Lower lobe of right lung (tissue), 2 donors: ENCODE results near the gene MRPS7. TPM values are rescaled to one million over a fixed set of nuclear protein-coding genes. Genes with fewer than 3 reads are reported as not detected.

Experiments used
- ATAC-seq, 2 donors: fragments of 200-7000 bp; cut with Tn5 transposase; one replicate each; pipeline ENCODE4 v1.9.1; 2020 to 2022; ENCODE audit warnings: mild to moderate bottlenecking in 2 of 2, moderate library complexity in 2 of 2
- DNase-seq: peaks from one replicate; pipeline ENCODE4 v3.0.0-alpha.2; 2020
- H3K27ac ChIP-seq: fragments of 200-600 bp; one replicate; pipeline ENCODE4 v1.8.0; 2022
- H3K27me3 ChIP-seq: fragments of 200-600 bp; one replicate; pipeline ENCODE4 v1.8.0; 2022; ENCODE audit warnings: low read depth
- H3K36me3 ChIP-seq: fragments of 200-600 bp; one replicate; pipeline ENCODE4 v1.8.0; 2022; ENCODE audit warnings: mild to moderate bottlenecking
- H3K4me1 ChIP-seq: fragments of 200-600 bp; one replicate; pipeline ENCODE4 v1.8.0; 2022
- H3K4me3 ChIP-seq: fragments of 200-600 bp; one replicate; pipeline ENCODE4 v1.8.0; 2022; ENCODE audit warnings: mild to moderate bottlenecking
- H3K9me3 ChIP-seq: fragments of 200-600 bp; one replicate; pipeline ENCODE4 v1.8.0; 2022
- CTCF ChIP-seq: fragments of 200-600 bp; IDR thresholded peaks from one replicate; pipeline ENCODE4 v1.8.0; 2022; ENCODE audit warnings: antibody characterized with exemption, mild to moderate bottlenecking
- intact Hi-C: fragments of 100-400 bp; cut with DNase I; formaldehyde crosslinking; loops from one replicate; pipeline ENCODE4 v1.11.0; 2022
- long read RNA-seq: library from polyadenylated mRNA; unstranded; transcript quantifications from one replicate; pipeline ENCODE4 v2.0.0, GENCODE V29; 2021
- total RNA-seq: library from RNA; stranded (reverse); fragmentation: NEBNext Ultra II Directional; extraction: Animal tissue kit (Norgen Biotek cat#: 25700); gene quantifications from one replicate; pipeline ENCODE4 v1.2.1, GENCODE V29; 2021
- donor health status: DM: no; HTN: yes; CAD: no; lungs with severe emphysema.

Gene MRPS7
- total RNA-seq: 38.3 TPM
- long read RNA-seq, transcript MRPS7-203 (4 exons, 1,638 nt): minor isoform, 8 of 110 reads
- long read RNA-seq, transcript MRPS7-201 (5 exons, 1,406 nt): major isoform, 97 of 110 reads
- long read RNA-seq, partial matches to known transcripts: 0 of 110 reads
- long read RNA-seq, other reads (novel, unspliced or antisense): 5 of 110 reads

- intact Hi-C loops: no loop called here
- DNase-seq: peak; percentile 97
- peak; percentile 98 to 99 for ATAC-seq
- peak within 1 kb of the TSS; percentile 73 for H3K4me3 ChIP-seq
- no peaks in the 10 kb centered on the region for H3K9me3 ChIP-seq
- H3K27ac ChIP-seq: peak within 1 kb of the TSS; percentile 95
- no peak for TF ChIP-seq CTCF
- peaks cover 39% of the 10 kb centered on the region for H3K4me1 ChIP-seq
- H3K36me3 ChIP-seq: peaks cover 34% of the 10 kb centered on the region
- H3K27me3 ChIP-seq: no peaks in the 10 kb centered on the region
Measured at GRCh38 chr17:75261336-75262111, at the start of gene MRPS7, which contains the start of gene GGA3. Gene MRPS7, plus strand, starts transcription at chr17:75261879. Its CDS starts 22 bp downstream, at chr17:75261901. Gene GGA3, minus strand, starts transcription at chr17:75261606. Its CDS starts 19 bp downstream, at chr17:75261587.

GRCh38 chr17:75218131-75218530 lies 43.5 kb upstream of the MRPS7 start:
- ATAC-seq: no peak
- H3K4me3 ChIP-seq: no peak overlapping the region
- no peaks in the 10 kb centered on the region for H3K9me3 ChIP-seq
- no peaks in the 10 kb centered on the region for H3K4me1 ChIP-seq
- no peaks in the 10 kb centered on the region for H3K27me3 ChIP-seq
- H3K36me3 ChIP-seq: peaks cover 95% of the 10 kb centered on the region
- TF ChIP-seq CTCF: no peak
- no peak for DNase-seq
- intact Hi-C loops: no loop called here
- no peak overlapping the region for H3K27ac ChIP-seq

GRCh38 chr17:75219815-75220214 lies 41.9 kb upstream of the MRPS7 start:
- peaks cover 95% of the 10 kb centered on the region for H3K36me3 ChIP-seq
- H3K4me3 ChIP-seq: no peak overlapping the region
- DNase-seq (no peak), ATAC-seq (peak in 1 of 2 donors; percentile 37)
- no peaks in the 10 kb centered on the region for H3K27me3 ChIP-seq
- no peaks in the 10 kb centered on the region for H3K4me1 ChIP-seq
- no peaks in the 10 kb centered on the region for H3K9me3 ChIP-seq
- no peak for TF ChIP-seq CTCF
- intact Hi-C loops: no loop called here
- H3K27ac ChIP-seq: no peak overlapping the region

- Histone ChIP-seq H3K4me1 (peaks cover 25% of the 10 kb centered on the region), H3K27ac (no peak overlapping the region), H3K4me3 (no peak overlapping the region), H3K27me3 (no peaks in the 10 kb centered on the region), H3K36me3 (peaks cover 94% of the 10 kb centered on the region), H3K9me3 (no peaks in the 10 kb centered on the region)
- intact Hi-C loops: no loop called here
- ATAC-seq: no peak
- TF ChIP-seq CTCF: no peak
- no peak for DNase-seq
Measured at GRCh38 chr17:75225016-75225415, 36.7 kb upstream of the MRPS7 start.

GRCh38 chr17:75227729-75228128 lies 34.0 kb upstream of the MRPS7 start:
- Histone ChIP-seq H3K36me3 (peaks cover 98% of the 10 kb centered on the region), H3K9me3 (no peaks in the 10 kb centered on the region), H3K4me3 (no peak overlapping the region), H3K27me3 (no peaks in the 10 kb centered on the region), H3K27ac (peak overlapping the region; percentile 75), H3K4me1 (peaks cover 25% of the 10 kb centered on the region)
- TF ChIP-seq CTCF: no peak
- intact Hi-C loops: no loop called here
- DNase-seq (no peak), ATAC-seq (no peak)
